ENCODE data around the gene NUDCD3. TPM values are rescaled to one million over a fixed set of nuclear protein-coding genes. Genes with fewer than 3 reads are reported as not detected.

Gene NUDCD3
- total RNA-seq, 1 donor from 2014 or later, result 105 TPM

- H3K36me3 Mint-ChIP-seq (ENCODE audit: low read depth), result peaks cover 13% of the 10 kb centered on the region
- TF ChIP-seq, protein P1, sequence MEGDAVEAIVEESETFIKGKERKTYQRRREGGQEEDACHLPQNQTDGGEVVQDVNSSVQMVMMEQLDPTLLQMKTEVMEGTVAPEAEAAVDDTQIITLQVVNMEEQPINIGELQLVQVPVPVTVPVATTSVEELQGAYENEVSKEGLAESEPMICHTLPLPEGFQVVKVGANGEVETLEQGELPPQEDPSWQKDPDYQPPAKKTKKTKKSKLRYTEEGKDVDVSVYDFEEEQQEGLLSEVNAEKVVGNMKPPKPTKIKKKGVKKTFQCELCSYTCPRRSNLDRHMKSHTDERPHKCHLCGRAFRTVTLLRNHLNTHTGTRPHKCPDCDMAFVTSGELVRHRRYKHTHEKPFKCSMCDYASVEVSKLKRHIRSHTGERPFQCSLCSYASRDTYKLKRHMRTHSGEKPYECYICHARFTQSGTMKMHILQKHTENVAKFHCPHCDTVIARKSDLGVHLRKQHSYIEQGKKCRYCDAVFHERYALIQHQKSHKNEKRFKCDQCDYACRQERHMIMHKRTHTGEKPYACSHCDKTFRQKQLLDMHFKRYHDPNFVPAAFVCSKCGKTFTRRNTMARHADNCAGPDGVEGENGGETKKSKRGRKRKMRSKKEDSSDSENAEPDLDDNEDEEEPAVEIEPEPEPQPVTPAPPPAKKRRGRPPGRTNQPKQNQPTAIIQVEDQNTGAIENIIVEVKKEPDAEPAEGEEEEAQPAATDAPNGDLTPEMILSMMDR (IDR thresholded peaks at IDR 0.05), result no peak
Measured at GRCh38 chr7:44470628-44471245, 19.7 kb downstream of the NUDCD3 start.

GRCh38 chr7:44470135-44470479 lies 20.4 kb downstream of the NUDCD3 start:
- Mint-ChIP-seq H3K9me3 (ENCODE audit: low read depth) (no peaks in the 10 kb centered on the region), H3K4me3 (ENCODE audit: unreplicated experiment) (no peak overlapping the region), H3K4me1 (ENCODE audit: low read depth) (peaks cover 65% of the 10 kb centered on the region), H3K36me3 (ENCODE audit: low read depth) (peaks cover 11% of the 10 kb centered on the region), H3K27ac (ENCODE audit: unreplicated experiment) (peak overlapping the region; percentile 30), H3K27me3 (ENCODE audit: low read depth) (no peaks in the 10 kb centered on the region)
- TF ChIP-seq, protein P1 (IDR thresholded peaks at IDR 0.05), result no peak
- no peak for DNase-seq (ENCODE audit: low spot score)

More at GRCh38 chr7:44470628-44471245, 19.7 kb downstream of the NUDCD3 start:
- no peak overlapping the region for H3K27ac Mint-ChIP-seq (ENCODE audit: unreplicated experiment)
- no peak overlapping the region for H3K4me3 Mint-ChIP-seq (ENCODE audit: unreplicated experiment)
- H3K9me3 Mint-ChIP-seq (ENCODE audit: low read depth), result no peaks in the 10 kb centered on the region
- H3K4me1 Mint-ChIP-seq (ENCODE audit: low read depth), result peaks cover 58% of the 10 kb centered on the region
- no peaks in the 10 kb centered on the region for H3K27me3 Mint-ChIP-seq (ENCODE audit: low read depth)
- no peak for DNase-seq (ENCODE audit: low spot score)

GRCh38 chr7:44469461-44470134 lies 20.9 kb downstream of the NUDCD3 start:
- TF ChIP-seq, protein P1 (IDR thresholded peaks at IDR 0.05), result no peak
- peaks cover 70% of the 10 kb centered on the region for H3K4me1 Mint-ChIP-seq (ENCODE audit: low read depth)
- no peaks in the 10 kb centered on the region for H3K9me3 Mint-ChIP-seq (ENCODE audit: low read depth)
- no peak for DNase-seq (ENCODE audit: low spot score)
- H3K27me3 Mint-ChIP-seq (ENCODE audit: low read depth), result no peaks in the 10 kb centered on the region
- H3K4me3 Mint-ChIP-seq (ENCODE audit: unreplicated experiment), result no peak overlapping the region
- H3K36me3 Mint-ChIP-seq (ENCODE audit: low read depth), result peaks cover 11% of the 10 kb centered on the region
- peak overlapping the region; percentile 1 for H3K27ac Mint-ChIP-seq (ENCODE audit: unreplicated experiment)

GRCh38 chr7:44467217-44467548 lies 23.3 kb downstream of the NUDCD3 start:
- Mint-ChIP-seq H3K4me1 (ENCODE audit: low read depth) (peaks cover 54% of the 10 kb centered on the region), H3K4me3 (ENCODE audit: unreplicated experiment) (no peak overlapping the region), H3K9me3 (ENCODE audit: low read depth) (no peaks in the 10 kb centered on the region), H3K27me3 (ENCODE audit: low read depth) (no peaks in the 10 kb centered on the region), H3K36me3 (ENCODE audit: low read depth) (peaks cover 10% of the 10 kb centered on the region), H3K27ac (ENCODE audit: unreplicated experiment) (no peak overlapping the region)
- DNase-seq (ENCODE audit: low spot score), result no peak
- TF ChIP-seq, protein P1 (IDR thresholded peaks at IDR 0.05), result no peak

GRCh38 chr7:44466300-44467216 lies 23.9 kb downstream of the NUDCD3 start:
- Mint-ChIP-seq H3K27me3 (ENCODE audit: low read depth) (no peaks in the 10 kb centered on the region), H3K4me1 (ENCODE audit: low read depth) (peaks cover 58% of the 10 kb centered on the region), H3K27ac (ENCODE audit: unreplicated experiment) (peak overlapping the region; percentile 85), H3K36me3 (ENCODE audit: low read depth) (peaks cover 7% of the 10 kb centered on the region), H3K9me3 (ENCODE audit: low read depth) (no peaks in the 10 kb centered on the region), H3K4me3 (ENCODE audit: unreplicated experiment) (no peak overlapping the region)
- TF ChIP-seq, protein P1 (IDR thresholded peaks at IDR 0.05), result no peak
- DNase-seq (ENCODE audit: low spot score), result no peak

Measured in chondrocyte (in vitro differentiated cells).